Activated CD4-positive, alpha-beta T cell treated with anti-CD3 and anti-CD28 coated beads for 4 hours (primary cell): ENCODE data around the gene TBKBP1.
A peak's percentile ranks its signal among the peaks of the same experiment; 100 is the strongest.

ENCODE experiments used
- DNase-seq, 2 donors: peaks; one replicate each; pipeline ENCODE4 v3.0.0-alpha.2; 2020

Gene TBKBP1

GRCh38 chr17:47716375-47716774, 22.4 kb downstream of the TBKBP1 start:
- no peak for DNase-seq

- peak; percentile 47 to 65 for DNase-seq
Measured at GRCh38 chr17:47717261-47717697, 23.3 kb downstream of the TBKBP1 start.

- DNase-seq = peak; percentile 63 to 83
Measured at GRCh38 chr17:47717979-47718621, 24.1 kb downstream of the TBKBP1 start.

GRCh38 chr17:47718634-47719405, 24.9 kb downstream of the TBKBP1 start:
- no peak for DNase-seq

GRCh38 chr17:47719411-47720152, 25.6 kb downstream of the TBKBP1 start:
- DNase-seq = peak; percentile 65 to 72

- no peak for DNase-seq
Measured at GRCh38 chr17:47720196-47720595, 26.2 kb downstream of the TBKBP1 start.

- peak; percentile 98 to 99 for DNase-seq
Measured at GRCh38 chr17:47720754-47721533, 27.0 kb downstream of the TBKBP1 start.

- DNase-seq = peak in 1 of 2 donors; percentile 53
Measured at GRCh38 chr17:47721725-47722124, 27.8 kb downstream of the TBKBP1 start.

- no peak for DNase-seq
Measured at GRCh38 chr17:47724705-47725104, 30.7 kb downstream of the TBKBP1 start.

- DNase-seq = no peak
Measured at GRCh38 chr17:47725446-47726111, 31.6 kb downstream of the TBKBP1 start.

- no peak for DNase-seq
Measured at GRCh38 chr17:47726796-47727703, 33.1 kb downstream of the TBKBP1 start.

GRCh38 chr17:47727704-47728036, 33.7 kb downstream of the TBKBP1 start:
- DNase-seq = no peak

GRCh38 chr17:47728214-47728877, 34.4 kb downstream of the TBKBP1 start:
- no peak for DNase-seq

- DNase-seq = no peak
Measured at GRCh38 chr17:47729476-47729875, 35.5 kb downstream of the TBKBP1 start.

- DNase-seq = peak in 1 of 2 donors; percentile 8
Measured at GRCh38 chr17:47730681-47731080, 36.7 kb downstream of the TBKBP1 start.

GRCh38 chr17:47731396-47731795, 37.4 kb downstream of the TBKBP1 start:
- no peak for DNase-seq

GRCh38 chr17:47732399-47733046, 38.6 kb downstream of the TBKBP1 start:
- peak in 1 of 2 donors; percentile 1 for DNase-seq

- peak; percentile 95 for DNase-seq
Measured at GRCh38 chr17:47733047-47733673, 39.2 kb downstream of the TBKBP1 start, which contains the start of gene TBX21. TSS of gene TBX21 (plus strand) at chr17:47733236. CDS start at chr17:47733455, 219 bp downstream.

GRCh38 chr17:47733674-47734410, 39.9 kb downstream of the TBKBP1 start:
- DNase-seq = peak in 1 of 2 donors; percentile 28
